NCI-H2029 treated with DMSO at 0.1 percent for 48 hours (cell line): Measurements from ENCODE around the gene GPR180.
A peak's percentile ranks its signal among the peaks of the same experiment; 100 is the strongest.
"Not testable (repeated sequence)": the region's sequence is repeated elsewhere in the genome, so short reads cannot be mapped to it uniquely, and the experiment has no call there.

ENCODE experiments used
- DNase-seq: peaks from one replicate; lab custom pipeline; 2025; lab: John Stamatoyannopoulos, UW

GPR180 gene

GRCh38 chr13:94596575-94596971 is 5.1 kb upstream of the GPR180 start:
- DNase-seq: no peak

GRCh38 chr13:94598281-94598680 is 3.4 kb upstream of the GPR180 start:
- DNase-seq: no peak

- no peak for DNase-seq
Observed at GRCh38 chr13:94599877-94600276, 1.8 kb upstream of the GPR180 start.

- no peak for DNase-seq
Observed at GRCh38 chr13:94602467-94602866, 810 bp downstream of the GPR180 start.

- DNase-seq: no peak
Observed at GRCh38 chr13:94607056-94607455, 5.4 kb downstream of the GPR180 start.

- DNase-seq: no peak
Observed at GRCh38 chr13:94607939-94608338, 6.3 kb downstream of the GPR180 start.

GRCh38 chr13:94608586-94608985 is 6.9 kb downstream of the GPR180 start:
- no peak for DNase-seq

GRCh38 chr13:94609196-94609595 is 7.5 kb downstream of the GPR180 start:
- no peak for DNase-seq

GRCh38 chr13:94610475-94610874 is 8.8 kb downstream of the GPR180 start:
- DNase-seq: no peak

GRCh38 chr13:94612050-94612449 is 10.4 kb downstream of the GPR180 start:
- DNase-seq: no peak

- no peak for DNase-seq
Observed at GRCh38 chr13:94613051-94613450, 11.4 kb downstream of the GPR180 start.

GRCh38 chr13:94617389-94618000 is 15.8 kb downstream of the GPR180 start:
- DNase-seq: no peak

GRCh38 chr13:94620286-94620896 is 18.7 kb downstream of the GPR180 start:
- peak; percentile 15 for DNase-seq

GRCh38 chr13:94622344-94622743 is 20.7 kb downstream of the GPR180 start:
- DNase-seq: no peak

GRCh38 chr13:94623316-94623715 is 21.7 kb downstream of the GPR180 start:
- no peak for DNase-seq

- DNase-seq: no peak
Observed at GRCh38 chr13:94630858-94631257, 29.2 kb downstream of the GPR180 start.

- no peak for DNase-seq
Observed at GRCh38 chr13:94632226-94632980, 30.7 kb downstream of the GPR180 start.

- not testable (repeated sequence) for DNase-seq
Observed at GRCh38 chr13:94636096-94636495, 34.4 kb downstream of the GPR180 start.

- no peak for DNase-seq
Observed at GRCh38 chr13:94636942-94637578, 35.4 kb downstream of the GPR180 start.

- DNase-seq: not testable (repeated sequence)
Observed at GRCh38 chr13:94637677-94638076, 36.0 kb downstream of the GPR180 start.

- DNase-seq: no peak
Observed at GRCh38 chr13:94640721-94641120, 39.1 kb downstream of the GPR180 start.

- DNase-seq: peak; percentile 77
Observed at GRCh38 chr13:94641409-94641941, 39.8 kb downstream of the GPR180 start.

GRCh38 chr13:94646904-94647303 is 45.2 kb downstream of the GPR180 start:
- DNase-seq: no peak
